ENCODE measurements around the gene MRTFA. TPM values are rescaled to one million over a fixed set of nuclear protein-coding genes. Genes with fewer than 3 reads are reported as not detected.

The MRTFA gene
- total and polyA plus RNA-seq, 8 donors: 22.5 to 58.0 (median 26.5) TPM

GRCh38 chr22:40403141-40403540, 233.4 kb downstream of the MRTFA start:
- intact Hi-C loops (cut with DNase I): no loop called here
- Histone ChIP-seq H3K4me1 (peaks cover 0 to 25% of the 10 kb centered on the region in 2 donors), H3K27me3 (no peaks in the 10 kb centered on the region), H3K4me3 (no peak overlapping the region), H3K9me3 (no peaks in the 10 kb centered on the region), H3K36me3 (peaks cover 0 to 75% of the 10 kb centered on the region in 2 donors), H3K27ac (no peak overlapping the region)
- ATAC-seq: no peak
- no peak for TF ChIP-seq CTCF (IDR thresholded peaks at IDR 0.05)
- DNase-seq: no peak

- Histone ChIP-seq H3K4me1 (peaks cover 4 to 31% of the 10 kb centered on the region in 2 donors), H3K9me3 (no peaks in the 10 kb centered on the region), H3K4me3 (no peak overlapping the region), H3K27ac (no peak overlapping the region), H3K27me3 (no peaks in the 10 kb centered on the region), H3K36me3 (peaks cover 0 to 63% of the 10 kb centered on the region in 2 donors)
- intact Hi-C loops (cut with DNase I): no loop called here
- TF ChIP-seq CTCF (IDR thresholded peaks at IDR 0.05): no peak
- ATAC-seq (no peak), DNase-seq (no peak)
Measured at GRCh38 chr22:40401981-40402406, 234.5 kb downstream of the MRTFA start.

GRCh38 chr22:40401532-40401931, 235.0 kb downstream of the MRTFA start:
- H3K4me3 ChIP-seq: no peak overlapping the region
- ATAC-seq (no peak), DNase-seq (peak in 1 of 4 donors; percentile 24)
- H3K27me3 ChIP-seq: no peaks in the 10 kb centered on the region
- peaks cover 8 to 36% of the 10 kb centered on the region in 2 donors for H3K4me1 ChIP-seq
- no peak overlapping the region for H3K27ac ChIP-seq
- TF ChIP-seq CTCF (IDR thresholded peaks at IDR 0.05): no peak
- intact Hi-C loops (cut with DNase I): no loop called here
- H3K9me3 ChIP-seq: no peaks in the 10 kb centered on the region
- H3K36me3 ChIP-seq: peaks cover 0 to 59% of the 10 kb centered on the region in 2 donors

GRCh38 chr22:40400159-40400558, 236.4 kb downstream of the MRTFA start:
- no peak for TF ChIP-seq CTCF (IDR thresholded peaks at IDR 0.05)
- peak overlapping the region in 1 of 2 donors; percentile 78 for H3K27ac ChIP-seq
- H3K4me1 ChIP-seq: peaks cover 8 to 47% of the 10 kb centered on the region in 2 donors
- no peaks in the 10 kb centered on the region for H3K27me3 ChIP-seq
- intact Hi-C loops (cut with DNase I): no loop called here
- H3K4me3 ChIP-seq: no peak overlapping the region
- ATAC-seq (no peak), DNase-seq (peak in 2 of 4 donors; percentile 68 to 88)
- H3K36me3 ChIP-seq: peaks cover 0 to 52% of the 10 kb centered on the region in 2 donors
- H3K9me3 ChIP-seq: no peaks in the 10 kb centered on the region

- H3K4me3 ChIP-seq: no peak overlapping the region
- peak overlapping the region in 1 of 2 donors; percentile 78 for H3K27ac ChIP-seq
- ATAC-seq (no peak), DNase-seq (no peak)
- peaks cover 8 to 47% of the 10 kb centered on the region in 2 donors for H3K4me1 ChIP-seq
- intact Hi-C loops (cut with DNase I): no loop called here
- H3K36me3 ChIP-seq: peaks cover 0 to 47% of the 10 kb centered on the region in 2 donors
- no peaks in the 10 kb centered on the region for H3K9me3 ChIP-seq
- no peaks in the 10 kb centered on the region for H3K27me3 ChIP-seq
- TF ChIP-seq CTCF (IDR thresholded peaks at IDR 0.05): no peak
Measured at GRCh38 chr22:40399621-40400020, 236.9 kb downstream of the MRTFA start.

Measured in left lung (tissue), 10 donors.